H9 (cell line): Measurements from ENCODE around the gene CAPSL. TPM values are rescaled to one million over a fixed set of nuclear protein-coding genes. Genes with fewer than 3 reads are reported as not detected.

Experiments
- DNase-seq: peaks from one replicate; pipeline ENCODE4 v3.0.0-alpha.2; 2017
- H2AFZ ChIP-seq: one replicate; pipeline ENCODE4 v1.6.1; 2013; ENCODE audit warnings: mild to moderate bottlenecking, low read length, control low read depth, moderate library complexity
- H2AK5ac ChIP-seq: 2 replicates; pipeline ENCODE4 v1.6.1; 2013; ENCODE audit warnings: low read length, control low read depth, mixed read lengths; ENCODE audit not compliant: insufficient read length
- H2BK120ac ChIP-seq: one replicate; pipeline ENCODE4 v1.6.1; 2013; ENCODE audit warnings: low read depth, mild to moderate bottlenecking, low read length, control low read depth, inconsistent platforms; ENCODE audit not compliant: poor library complexity, severe bottlenecking
- H2BK12ac ChIP-seq: 2 replicates; pipeline ENCODE4 v1.6.1; 2013; ENCODE audit warnings: low read length, control low read depth, mixed read lengths, low read depth; ENCODE audit not compliant: insufficient read length
- H2BK15ac ChIP-seq: 2 replicates; pipeline ENCODE4 v1.6.1; 2013; ENCODE audit warnings: low read depth, low read length, control low read depth
- H2BK20ac ChIP-seq: one replicate; pipeline ENCODE4 v1.6.1; 2013; ENCODE audit warnings: low read depth, mild to moderate bottlenecking, low read length, control low read depth, inconsistent platforms; ENCODE audit not compliant: poor library complexity, severe bottlenecking
- H2BK5ac ChIP-seq: 2 replicates; pipeline ENCODE4 v1.6.1; 2013; ENCODE audit warnings: low read length, control low read depth, mixed read lengths; ENCODE audit not compliant: insufficient read length
- H3K14ac ChIP-seq: 2 replicates; pipeline ENCODE4 v1.6.1; 2013; ENCODE audit warnings: low read length, control low read depth; ENCODE audit not compliant: insufficient read depth
- H3K18ac ChIP-seq: 2 replicates; pipeline ENCODE4 v1.6.1; 2013; ENCODE audit warnings: low read depth, mild to moderate bottlenecking, mixed read lengths, low read length, control low read depth; ENCODE audit not compliant: insufficient read length
- H3K23ac ChIP-seq: 2 replicates; pipeline ENCODE4 v1.6.1; 2013; ENCODE audit warnings: low read length, control low read depth, mixed read lengths, low read depth; ENCODE audit not compliant: insufficient read length
- H3K23me2 ChIP-seq: 2 replicates; pipeline ENCODE4 v1.6.1; 2013; ENCODE audit warnings: low read depth, mild to moderate bottlenecking, mixed read lengths, low read length, control low read depth; ENCODE audit not compliant: insufficient read length, poor library complexity, severe bottlenecking
- H3K27ac ChIP-seq: 2 replicates; pipeline ENCODE4 v1.5.1; 2013; ENCODE audit warnings: low read length, control low read depth, mixed read lengths, low read depth; ENCODE audit not compliant: insufficient read length
- H3K27me3 ChIP-seq: 2 replicates; pipeline ENCODE4 v1.6.1; 2013; ENCODE audit warnings: low read length, control low read depth, inconsistent platforms; ENCODE audit not compliant: insufficient read depth
- H3K4ac ChIP-seq: 2 replicates; pipeline ENCODE4 v1.6.1; 2013; ENCODE audit warnings: low read depth, mild to moderate bottlenecking, control low read depth, inconsistent platforms, low read length, moderate library complexity
- H3K4me1 ChIP-seq: 2 replicates; pipeline ENCODE4 v1.6.1; 2013; ENCODE audit warnings: low read length, control low read depth, inconsistent platforms; ENCODE audit not compliant: insufficient read depth
- H3K4me2 ChIP-seq: 2 replicates; pipeline ENCODE4 v1.6.1; 2013; ENCODE audit warnings: low read length, control low read depth, mixed read lengths; ENCODE audit not compliant: insufficient read length, insufficient read depth
- H3K56ac ChIP-seq: 2 replicates; pipeline ENCODE4 v1.6.1; 2013; ENCODE audit warnings: low read depth, mild to moderate bottlenecking, mixed read lengths, low read length, control low read depth; ENCODE audit not compliant: insufficient read length
- H3K79me1 ChIP-seq: 2 replicates; pipeline ENCODE4 v1.6.1; 2013; ENCODE audit warnings: low read depth, mild to moderate bottlenecking, moderate library complexity, low read length, control low read depth, inconsistent platforms; ENCODE audit not compliant: insufficient read depth, poor library complexity, severe bottlenecking
- H3K79me2 ChIP-seq: 2 replicates; pipeline ENCODE4 v1.6.1; 2013; ENCODE audit warnings: low read length, control low read depth, inconsistent platforms; ENCODE audit not compliant: insufficient read depth
- H3K9ac ChIP-seq: 2 replicates; pipeline ENCODE4 v1.6.1; 2013; ENCODE audit warnings: low read length, control low read depth, mixed read lengths; ENCODE audit not compliant: insufficient read length; ENCODE audit errors: extremely low read depth
- H3K9me3 ChIP-seq: one replicate; pipeline ENCODE4 v1.6.1; 2013; ENCODE audit warnings: low read depth, low read length, inconsistent platforms; ENCODE audit not compliant: control insufficient read depth
- H3T11ph ChIP-seq: one replicate; pipeline ENCODE4 v1.6.1; 2013; ENCODE audit warnings: mild to moderate bottlenecking, low read length, control low read depth, inconsistent platforms
- H4K20me1 ChIP-seq: one replicate; pipeline ENCODE4 v1.6.1; 2013; ENCODE audit not compliant: control insufficient read depth, insufficient read length, insufficient read depth
- H4K5ac ChIP-seq: 2 replicates; pipeline ENCODE4 v1.6.1; 2013; ENCODE audit warnings: low read depth, mild to moderate bottlenecking, mixed read lengths, low read length, control low read depth; ENCODE audit not compliant: insufficient read length
- H4K8ac ChIP-seq: replicated peaks from 2 replicates; pipeline ENCODE4 v1.6.1; 2013; ENCODE audit warnings: low read length, control low read depth, mixed read lengths, low read depth; ENCODE audit not compliant: insufficient read length
- H4K91ac ChIP-seq: 2 replicates; pipeline ENCODE4 v1.6.1; 2013; ENCODE audit warnings: low read depth, mild to moderate bottlenecking, moderate library complexity, mixed read lengths, low read length, control low read depth; ENCODE audit not compliant: insufficient read length
- H3K27ac Mint-ChIP-seq, 3 experiments: 2 replicates in 2 of 3; 3 replicates in 1 of 3; pipeline ENCODE4 v1.8.0; 2020 to 2021; ENCODE audit warnings: mixed read lengths in 3 of 3, mild to moderate bottlenecking in 1 of 3, moderate library complexity in 1 of 3
- H3K27me3 Mint-ChIP-seq: 2 replicates; pipeline ENCODE4 v1.8.0; 2021; ENCODE audit warnings: low read depth, mild to moderate bottlenecking, moderate library complexity, mixed read lengths
- H3K36me3 Mint-ChIP-seq, 3 experiments: 2 replicates in 2 of 3; 3 replicates in 1 of 3; pipeline ENCODE4 v1.8.0; 2020 to 2021; ENCODE audit warnings: low read depth in 3 of 3, mixed read lengths in 3 of 3; ENCODE audit not compliant: insufficient read depth in 1 of 3
- H3K4me1 Mint-ChIP-seq, 2 experiments: 2 replicates each; pipeline ENCODE4 v1.8.0; 2020; ENCODE audit warnings: mixed read lengths in 2 of 2
- H3K4me3 Mint-ChIP-seq, 2 experiments: 2 replicates in 1 of 2; 3 replicates in 1 of 2; pipeline ENCODE4 v1.8.0; 2020 to 2021; ENCODE audit warnings: mild to moderate bottlenecking in 2 of 2, mixed read lengths in 2 of 2, moderate library complexity in 1 of 2
- H3K9me3 Mint-ChIP-seq, 2 experiments: 2 replicates in 1 of 2; 3 replicates in 1 of 2; pipeline ENCODE4 v1.8.0; 2020; ENCODE audit warnings: mild to moderate bottlenecking in 2 of 2, mixed read lengths in 2 of 2, moderate library complexity in 1 of 2
- WGBS: extraction: QIAGEN DNeasy Blood & Tissue Kit; methylation state at CpG from one replicate; pipeline ENCODE4 v1.1.7; 2013; ENCODE audit warnings: missing lambda C conversion rate, low lambda C conversion rate, mixed read lengths; ENCODE audit not compliant: insufficient read length; ENCODE audit errors: extremely low coverage; 5-methylcytosine and 5-hydroxymethylcytosine counted together
- total RNA-seq: library from RNA; stranded (reverse); gene quantifications from 2 replicates; pipeline ENCODE4 v1.2.1, GENCODE V29; 2021
- TF ChIP-seq, protein P1 (sequence below): fragments of 200-600 bp; sonication (generic); conservative IDR thresholded peaks from 3 replicates; pipeline ENCODE4 v1.8.0; 2021; ENCODE audit warnings: antibody characterized with exemption, mild to moderate bottlenecking

The CAPSL gene
- total RNA-seq, 1 experiment from 2014 or later: not detected

DNA sequence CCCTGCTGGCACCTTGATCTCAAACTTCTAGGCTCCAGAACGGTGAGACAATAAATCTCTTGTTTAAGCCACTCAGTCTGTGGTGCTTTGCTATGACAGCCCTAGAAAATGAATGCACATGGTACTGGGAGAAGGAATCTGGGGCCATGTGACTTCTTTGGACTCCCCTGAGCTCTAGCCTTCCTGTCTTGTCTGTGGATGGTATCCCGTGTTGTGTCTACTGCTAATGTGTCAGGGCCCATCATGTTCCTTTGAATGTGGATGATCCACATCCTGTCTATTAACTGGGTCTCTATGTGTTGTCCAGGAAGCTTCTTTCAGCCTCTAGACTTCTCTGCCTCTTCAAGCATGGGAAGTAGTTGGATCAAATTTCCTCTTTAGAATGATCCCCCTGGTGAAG, 56.7 kb downstream of the CAPSL start:
- Mint-ChIP-seq H3K4me3 (no peak overlapping the region), H3K4me1 (peaks cover 0 to 5% of the 10 kb centered on the region in 2 experiments; a peak in 2 of 4 replicates), H3K27ac (no peak overlapping the region), H3K36me3 (no peaks in the 10 kb centered on the region), H3K9me3 (no peaks in the 10 kb centered on the region; a peak in 1 of 5 replicates), H3K27me3 (no peaks in the 10 kb centered on the region)
- H3K79me2 ChIP-seq: no peaks in the 10 kb centered on the region
- no peak overlapping the region for H4K5ac ChIP-seq
- H3K27me3 ChIP-seq: no peaks in the 10 kb centered on the region
- no peak overlapping the region for H3K4me2 ChIP-seq
- no peak overlapping the region for H2BK5ac ChIP-seq
- no peak overlapping the region for H4K91ac ChIP-seq
- H3K27ac ChIP-seq: no peak overlapping the region
- H3K18ac ChIP-seq: no peak overlapping the region
- no peaks in the 10 kb centered on the region for H3K9me3 ChIP-seq
- H2AK5ac ChIP-seq: no peak overlapping the region
- H2BK15ac ChIP-seq: no peak overlapping the region
- H4K8ac ChIP-seq: no peak overlapping the region
- TF ChIP-seq, protein P1, sequence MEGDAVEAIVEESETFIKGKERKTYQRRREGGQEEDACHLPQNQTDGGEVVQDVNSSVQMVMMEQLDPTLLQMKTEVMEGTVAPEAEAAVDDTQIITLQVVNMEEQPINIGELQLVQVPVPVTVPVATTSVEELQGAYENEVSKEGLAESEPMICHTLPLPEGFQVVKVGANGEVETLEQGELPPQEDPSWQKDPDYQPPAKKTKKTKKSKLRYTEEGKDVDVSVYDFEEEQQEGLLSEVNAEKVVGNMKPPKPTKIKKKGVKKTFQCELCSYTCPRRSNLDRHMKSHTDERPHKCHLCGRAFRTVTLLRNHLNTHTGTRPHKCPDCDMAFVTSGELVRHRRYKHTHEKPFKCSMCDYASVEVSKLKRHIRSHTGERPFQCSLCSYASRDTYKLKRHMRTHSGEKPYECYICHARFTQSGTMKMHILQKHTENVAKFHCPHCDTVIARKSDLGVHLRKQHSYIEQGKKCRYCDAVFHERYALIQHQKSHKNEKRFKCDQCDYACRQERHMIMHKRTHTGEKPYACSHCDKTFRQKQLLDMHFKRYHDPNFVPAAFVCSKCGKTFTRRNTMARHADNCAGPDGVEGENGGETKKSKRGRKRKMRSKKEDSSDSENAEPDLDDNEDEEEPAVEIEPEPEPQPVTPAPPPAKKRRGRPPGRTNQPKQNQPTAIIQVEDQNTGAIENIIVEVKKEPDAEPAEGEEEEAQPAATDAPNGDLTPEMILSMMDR: no peak
- H3T11ph ChIP-seq: no peak overlapping the region
- H3K4ac ChIP-seq: no peak overlapping the region
- H3K9ac ChIP-seq: no peak overlapping the region
- no peak overlapping the region for H2BK20ac ChIP-seq
- no peak overlapping the region for H3K23ac ChIP-seq
- H2BK12ac ChIP-seq: no peak overlapping the region
- no peaks in the 10 kb centered on the region for H4K20me1 ChIP-seq
- WGBS: no CpG with 5 or more reads among the region's 2 CpGs
- H3K14ac ChIP-seq: no peak overlapping the region
- no peaks in the 10 kb centered on the region for H3K4me1 ChIP-seq
- H3K79me1 ChIP-seq: no peaks in the 10 kb centered on the region
- no peak for DNase-seq
- no peaks in the 10 kb centered on the region for H3K23me2 ChIP-seq
- no peak overlapping the region for H2AFZ ChIP-seq
- no peak overlapping the region for H2BK120ac ChIP-seq
- H3K56ac ChIP-seq: no peak overlapping the region
